Rectal smooth muscle tissue (tissue), 1 donor: ENCODE measurements around the gene CCDC182.

Experiments
- H3K27ac ChIP-seq: one replicate; pipeline ENCODE4 v1.7.0; 2013; ENCODE audit warnings: low read depth, low read length, inconsistent platforms
- H3K27me3 ChIP-seq: one replicate; pipeline ENCODE4 v1.7.0; 2013; ENCODE audit warnings: low read length; ENCODE audit not compliant: control insufficient read depth, insufficient read depth
- H3K36me3 ChIP-seq: one replicate; pipeline ENCODE4 v1.7.0; 2013; ENCODE audit warnings: low read length; ENCODE audit not compliant: control insufficient read depth, insufficient read depth
- H3K4me1 ChIP-seq: one replicate; pipeline ENCODE4 v1.7.0; 2013; ENCODE audit warnings: low read length; ENCODE audit not compliant: control insufficient read depth, insufficient read depth
- H3K4me3 ChIP-seq: one replicate; pipeline ENCODE4 v1.7.0; 2013; ENCODE audit warnings: low read length
- H3K9ac ChIP-seq: one replicate; pipeline ENCODE4 v1.7.0; 2013; ENCODE audit warnings: low read length

Gene CCDC182

GRCh38 chr17:57735707-57736106 is 9.4 kb downstream of the CCDC182 start:
- Histone ChIP-seq H3K27ac (no peak overlapping the region), H3K4me1 (no peaks in the 10 kb centered on the region), H3K4me3 (no peak overlapping the region), H3K9ac (no peak overlapping the region), H3K36me3 (no peaks in the 10 kb centered on the region), H3K27me3 (no peaks in the 10 kb centered on the region)

GRCh38 chr17:57735230-57735629 is 9.9 kb downstream of the CCDC182 start:
- H3K4me3 ChIP-seq: no peak overlapping the region
- no peak overlapping the region for H3K27ac ChIP-seq
- no peak overlapping the region for H3K9ac ChIP-seq
- no peaks in the 10 kb centered on the region for H3K27me3 ChIP-seq
- no peaks in the 10 kb centered on the region for H3K4me1 ChIP-seq
- H3K36me3 ChIP-seq: no peaks in the 10 kb centered on the region

- H3K27ac ChIP-seq: no peak overlapping the region
- no peaks in the 10 kb centered on the region for H3K27me3 ChIP-seq
- H3K4me1 ChIP-seq: no peaks in the 10 kb centered on the region
- H3K9ac ChIP-seq: no peak overlapping the region
- H3K4me3 ChIP-seq: no peak overlapping the region
- H3K36me3 ChIP-seq: no peaks in the 10 kb centered on the region
Measured at GRCh38 chr17:57733085-57733484, 12.0 kb downstream of the CCDC182 start.

- Histone ChIP-seq H3K4me1 (no peaks in the 10 kb centered on the region), H3K9ac (no peak overlapping the region), H3K36me3 (no peaks in the 10 kb centered on the region), H3K4me3 (no peak overlapping the region), H3K27ac (no peak overlapping the region), H3K27me3 (no peaks in the 10 kb centered on the region)
Measured at GRCh38 chr17:57732062-57732461, 13.0 kb downstream of the CCDC182 start.

GRCh38 chr17:57730026-57730701 is 14.9 kb downstream of the CCDC182 start:
- Histone ChIP-seq H3K36me3 (no peaks in the 10 kb centered on the region), H3K4me3 (no peak overlapping the region), H3K9ac (no peak overlapping the region), H3K4me1 (no peaks in the 10 kb centered on the region), H3K27ac (no peak overlapping the region), H3K27me3 (no peaks in the 10 kb centered on the region)

GRCh38 chr17:57727630-57728175 is 17.4 kb downstream of the CCDC182 start:
- Histone ChIP-seq H3K27ac (no peak overlapping the region), H3K36me3 (no peaks in the 10 kb centered on the region), H3K27me3 (no peaks in the 10 kb centered on the region), H3K4me1 (no peaks in the 10 kb centered on the region), H3K9ac (no peak overlapping the region), H3K4me3 (no peak overlapping the region)

GRCh38 chr17:57726838-57727237 is 18.3 kb downstream of the CCDC182 start:
- no peaks in the 10 kb centered on the region for H3K27me3 ChIP-seq
- no peaks in the 10 kb centered on the region for H3K36me3 ChIP-seq
- H3K27ac ChIP-seq: no peak overlapping the region
- H3K4me3 ChIP-seq: no peak overlapping the region
- H3K4me1 ChIP-seq: no peaks in the 10 kb centered on the region
- no peak overlapping the region for H3K9ac ChIP-seq

GRCh38 chr17:57726213-57726790 is 18.8 kb downstream of the CCDC182 start:
- Histone ChIP-seq H3K27me3 (no peaks in the 10 kb centered on the region), H3K4me3 (no peak overlapping the region), H3K36me3 (no peaks in the 10 kb centered on the region), H3K4me1 (no peaks in the 10 kb centered on the region), H3K9ac (no peak overlapping the region), H3K27ac (no peak overlapping the region)

GRCh38 chr17:57724729-57725125 is 20.4 kb downstream of the CCDC182 start:
- H3K4me1 ChIP-seq: no peaks in the 10 kb centered on the region
- no peaks in the 10 kb centered on the region for H3K27me3 ChIP-seq
- H3K36me3 ChIP-seq: no peaks in the 10 kb centered on the region
- no peak overlapping the region for H3K4me3 ChIP-seq
- no peak overlapping the region for H3K27ac ChIP-seq
- no peak overlapping the region for H3K9ac ChIP-seq

- H3K9ac ChIP-seq: no peak overlapping the region
- H3K4me3 ChIP-seq: no peak overlapping the region
- no peaks in the 10 kb centered on the region for H3K36me3 ChIP-seq
- H3K27me3 ChIP-seq: no peaks in the 10 kb centered on the region
- H3K27ac ChIP-seq: no peak overlapping the region
- no peaks in the 10 kb centered on the region for H3K4me1 ChIP-seq
Measured at GRCh38 chr17:57724026-57724728, 20.9 kb downstream of the CCDC182 start.

GRCh38 chr17:57723427-57724025 is 21.6 kb downstream of the CCDC182 start:
- Histone ChIP-seq H3K27me3 (no peaks in the 10 kb centered on the region), H3K36me3 (no peaks in the 10 kb centered on the region), H3K4me1 (no peaks in the 10 kb centered on the region), H3K9ac (no peak overlapping the region), H3K27ac (no peak overlapping the region), H3K4me3 (no peak overlapping the region)

- Histone ChIP-seq H3K9ac (no peak overlapping the region), H3K27ac (no peak overlapping the region), H3K4me3 (no peak overlapping the region), H3K4me1 (no peaks in the 10 kb centered on the region), H3K36me3 (no peaks in the 10 kb centered on the region), H3K27me3 (no peaks in the 10 kb centered on the region)
Measured at GRCh38 chr17:57722704-57723043, 22.4 kb downstream of the CCDC182 start.
